ENCODE measurements around the gene CCDC60.

CCDC60 gene

GRCh38 chr12:119334430-119335170 lies at the start of gene CCDC60:
Gene CCDC60 (plus strand): TSS chr12:119334729. CDS start chr12:119335177, 448 bp downstream.
- no peak within 1 kb of the TSS for H3K4me3 ChIP-seq (replicated peaks in 1 of 2; ENCODE audit: low read depth in 2 of 2, low read length in 2 of 2)
- DNase-seq (ENCODE audit: low read depth in 2 of 2) = no peak
- no peak for TF ChIP-seq CTCF (IDR thresholded peaks at IDR 0.05; ENCODE audit: low read depth, low read length)

DNA sequence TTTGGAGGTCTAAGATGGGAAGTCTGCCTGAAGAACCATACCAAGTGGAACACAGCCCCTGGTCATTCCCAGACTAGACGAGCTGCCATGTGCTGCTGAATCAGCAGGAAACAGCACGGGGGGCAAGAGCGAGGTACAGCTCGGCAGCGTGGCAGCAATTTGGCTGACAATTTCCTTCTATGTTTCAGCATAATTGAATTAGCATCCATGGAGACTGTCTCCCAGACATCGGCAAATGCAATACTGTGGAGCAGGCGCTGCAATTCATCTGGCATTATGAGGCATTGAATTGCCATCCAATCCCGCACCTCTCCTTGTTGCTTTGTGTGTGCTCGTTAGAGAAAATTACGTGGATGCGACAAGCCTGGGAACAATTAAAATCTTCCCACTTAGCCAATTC lies 46.0 kb upstream of the CCDC60 start:
- no peak overlapping the region for H3K4me3 ChIP-seq (replicated peaks in 1 of 2; ENCODE audit: low read depth in 2 of 2, low read length in 2 of 2)
- no peak for TF ChIP-seq CTCF (IDR thresholded peaks at IDR 0.05; ENCODE audit: low read depth, low read length)
- no peak for DNase-seq (ENCODE audit: low read depth in 2 of 2)

DNA sequence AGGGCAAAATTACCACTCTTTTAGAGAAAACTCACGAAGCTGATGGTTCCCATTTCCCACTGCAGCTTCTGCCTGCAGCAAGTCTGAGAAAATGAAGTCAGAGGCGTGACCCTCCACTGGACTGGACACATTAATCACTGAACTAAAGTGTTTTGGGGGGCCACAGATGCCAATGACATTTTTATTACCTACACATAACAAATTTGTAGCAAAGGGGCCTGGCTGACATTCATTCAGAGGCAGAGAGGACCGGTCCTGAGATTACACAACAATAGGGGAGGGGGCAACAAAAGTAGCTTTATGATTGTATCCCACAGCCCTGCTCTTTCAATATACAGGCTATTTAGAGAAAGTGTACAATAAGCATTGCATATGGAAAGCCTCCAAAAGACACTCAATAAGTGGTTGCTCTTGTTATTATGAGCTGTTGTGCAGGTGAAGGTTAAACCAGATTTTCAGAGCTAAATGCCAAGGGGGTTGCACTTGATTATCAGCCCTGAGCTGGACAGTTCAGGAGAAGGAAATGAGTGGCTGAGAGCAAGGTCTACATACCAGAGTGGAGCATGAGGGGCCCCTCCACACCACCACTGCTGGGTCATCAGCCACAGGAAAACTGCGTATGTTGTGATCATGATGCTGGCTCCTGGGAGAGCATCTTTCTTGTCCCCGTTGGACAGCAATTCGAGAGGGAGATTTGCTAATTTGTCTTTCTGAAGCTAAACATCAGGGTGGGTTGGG lies 41.5 kb upstream of the CCDC60 start:
- H3K4me3 ChIP-seq (replicated peaks in 1 of 2; ENCODE audit: low read depth in 2 of 2, low read length in 2 of 2) = no peak overlapping the region

GRCh38 chr12:119294211-119294610 lies 40.3 kb upstream of the CCDC60 start:
- TF ChIP-seq CTCF (IDR thresholded peaks at IDR 0.05; ENCODE audit: low read depth, low read length) = no peak
- no peak for DNase-seq (ENCODE audit: low read depth in 2 of 2)
- H3K4me3 ChIP-seq (replicated peaks in 1 of 2; ENCODE audit: low read depth in 2 of 2, low read length in 2 of 2) = no peak overlapping the region

More for the DNA sequence above, 41.5 kb upstream of the CCDC60 start:
- no peak for DNase-seq (ENCODE audit: low read depth in 2 of 2)
- TF ChIP-seq CTCF (IDR thresholded peaks at IDR 0.05; ENCODE audit: low read depth, low read length) = no peak

- no peak for DNase-seq (ENCODE audit: low read depth in 2 of 2)
- no peak for TF ChIP-seq CTCF (IDR thresholded peaks at IDR 0.05; ENCODE audit: low read depth, low read length)
- H3K4me3 ChIP-seq (replicated peaks in 1 of 2; ENCODE audit: low read depth in 2 of 2, low read length in 2 of 2) = no peak overlapping the region
Measured at GRCh38 chr12:119296535-119296934, 38.0 kb upstream of the CCDC60 start.

DNA sequence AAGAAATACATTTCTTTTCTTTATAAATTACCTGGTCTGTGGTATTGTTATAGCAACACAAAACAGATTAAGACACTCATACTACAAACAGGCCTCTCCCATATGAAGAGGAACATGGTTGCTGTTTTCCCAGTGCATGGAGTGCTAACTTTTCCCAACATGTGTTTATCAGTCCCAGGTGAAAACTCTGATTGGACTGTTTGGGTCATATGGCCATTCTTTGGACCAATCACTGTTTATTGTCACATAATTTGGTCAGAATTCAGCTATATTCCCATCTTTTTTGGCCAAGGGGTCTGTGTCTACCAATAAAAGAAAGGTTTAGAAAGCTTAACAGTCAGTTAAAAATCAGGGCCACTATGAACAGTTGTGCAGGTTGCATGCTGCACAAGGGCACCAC lies 35.4 kb upstream of the CCDC60 start:
- H3K4me3 ChIP-seq (replicated peaks in 1 of 2; ENCODE audit: low read depth in 2 of 2, low read length in 2 of 2) = no peak overlapping the region
- TF ChIP-seq CTCF (IDR thresholded peaks at IDR 0.05; ENCODE audit: low read depth, low read length) = no peak
- no peak for DNase-seq (ENCODE audit: low read depth in 2 of 2)

All from cardiac fibroblast (primary cell).